Stimulated activated naive B cell treated with anti-CD40 and anti-IgM and Interleukin-4, amounts not matched to agents 10 μg/mL and 1 μg/mL and 100 μg/mL, for 72 hours (primary cell): ENCODE results near the gene WDR26.
"Not testable (repeated sequence)": the region's sequence is repeated elsewhere in the genome, so short reads cannot be mapped to it uniquely, and the experiment has no call there.

ENCODE experiments used
- ATAC-seq, 2 donors: fragments of 150-1000 bp; cut with Tn5 transposase; replicated peaks; 2 replicates each; pipeline ENCODE4 v1.10.0; 2021; ENCODE audit warnings: moderate library complexity in 1 of 2
- DNase-seq: peaks from one replicate; pipeline ENCODE4 v3.0.0; 2021
- H3K27ac Mint-ChIP-seq: one replicate; pipeline ENCODE4 v1.8.0; 2022; ENCODE audit warnings: mild to moderate bottlenecking, mixed read lengths
- H3K27me3 Mint-ChIP-seq, 2 donors: one replicate each; pipeline ENCODE4 v1.8.0; 2022; ENCODE audit warnings: mixed read lengths in 2 of 2
- H3K36me3 Mint-ChIP-seq, 2 donors: one replicate each; pipeline ENCODE4 v1.8.0; 2022; ENCODE audit warnings: mixed read lengths in 2 of 2, mild to moderate bottlenecking in 1 of 2
- H3K4me1 Mint-ChIP-seq, 2 donors: one replicate each; pipeline ENCODE4 v1.8.0; 2022; ENCODE audit warnings: mixed read lengths in 2 of 2, mild to moderate bottlenecking in 1 of 2
- H3K4me3 Mint-ChIP-seq, 2 donors: one replicate each; pipeline ENCODE4 v1.8.0; 2022; ENCODE audit warnings: mild to moderate bottlenecking in 2 of 2, mixed read lengths in 2 of 2, moderate library complexity in 1 of 2
- H3K9me3 Mint-ChIP-seq, 2 donors: one replicate each; pipeline ENCODE4 v1.8.0; 2022; ENCODE audit warnings: mixed read lengths in 2 of 2, mild to moderate bottlenecking in 1 of 2

WDR26 gene

GRCh38 chr1:224359207-224359606 lies 75.4 kb downstream of the WDR26 start:
- Mint-ChIP-seq H3K9me3 (no peaks in the 10 kb centered on the region), H3K27ac (no peak overlapping the region), H3K4me1 (peaks cover 19 to 50% of the 10 kb centered on the region in 2 donors), H3K4me3 (no peak overlapping the region), H3K36me3 (peaks cover 24 to 25% of the 10 kb centered on the region in 2 donors), H3K27me3 (no peaks in the 10 kb centered on the region)
- DNase-seq (no peak), ATAC-seq (no peak)

DNA sequence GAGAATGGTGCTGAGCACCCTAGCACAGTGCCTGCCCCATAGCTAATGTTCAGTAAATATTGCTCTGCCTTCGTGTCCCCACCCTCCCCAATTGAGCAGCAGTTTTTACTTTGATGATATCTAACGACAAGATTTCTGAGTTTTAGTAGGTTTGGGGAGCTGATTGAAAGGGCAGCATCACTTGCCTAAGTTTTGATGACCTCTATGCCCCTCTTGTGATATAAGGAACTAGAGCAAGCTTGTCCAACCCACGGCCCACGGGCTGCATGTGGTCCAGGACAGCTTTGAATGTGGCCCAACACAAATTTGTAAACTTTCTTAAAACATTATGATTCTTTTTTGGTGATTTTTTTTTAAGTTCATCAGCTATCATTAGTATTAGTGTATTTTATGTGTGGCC lies 76.4 kb downstream of the WDR26 start:
- no peak for ATAC-seq
- no peak for DNase-seq

GRCh38 chr1:224357626-224358124 lies 76.9 kb downstream of the WDR26 start:
- DNase-seq (no peak), ATAC-seq (no peak)
- Mint-ChIP-seq H3K27ac (peak overlapping the region; percentile 92), H3K27me3 (no peaks in the 10 kb centered on the region), H3K9me3 (no peaks in the 10 kb centered on the region), H3K36me3 (peaks cover 14 to 15% of the 10 kb centered on the region in 2 donors), H3K4me3 (peak overlapping the region; percentile 96 to 97), H3K4me1 (peaks cover 13 to 37% of the 10 kb centered on the region in 2 donors)

More for the DNA sequence above, 76.4 kb downstream of the WDR26 start:
- H3K4me3 Mint-ChIP-seq = peak overlapping the region; percentile 36 to 97
- H3K9me3 Mint-ChIP-seq = no peaks in the 10 kb centered on the region
- no peaks in the 10 kb centered on the region for H3K27me3 Mint-ChIP-seq
- H3K27ac Mint-ChIP-seq = no peak overlapping the region
- H3K36me3 Mint-ChIP-seq = peaks cover 17 to 19% of the 10 kb centered on the region in 2 donors
- peaks cover 13 to 41% of the 10 kb centered on the region in 2 donors for H3K4me1 Mint-ChIP-seq

DNA sequence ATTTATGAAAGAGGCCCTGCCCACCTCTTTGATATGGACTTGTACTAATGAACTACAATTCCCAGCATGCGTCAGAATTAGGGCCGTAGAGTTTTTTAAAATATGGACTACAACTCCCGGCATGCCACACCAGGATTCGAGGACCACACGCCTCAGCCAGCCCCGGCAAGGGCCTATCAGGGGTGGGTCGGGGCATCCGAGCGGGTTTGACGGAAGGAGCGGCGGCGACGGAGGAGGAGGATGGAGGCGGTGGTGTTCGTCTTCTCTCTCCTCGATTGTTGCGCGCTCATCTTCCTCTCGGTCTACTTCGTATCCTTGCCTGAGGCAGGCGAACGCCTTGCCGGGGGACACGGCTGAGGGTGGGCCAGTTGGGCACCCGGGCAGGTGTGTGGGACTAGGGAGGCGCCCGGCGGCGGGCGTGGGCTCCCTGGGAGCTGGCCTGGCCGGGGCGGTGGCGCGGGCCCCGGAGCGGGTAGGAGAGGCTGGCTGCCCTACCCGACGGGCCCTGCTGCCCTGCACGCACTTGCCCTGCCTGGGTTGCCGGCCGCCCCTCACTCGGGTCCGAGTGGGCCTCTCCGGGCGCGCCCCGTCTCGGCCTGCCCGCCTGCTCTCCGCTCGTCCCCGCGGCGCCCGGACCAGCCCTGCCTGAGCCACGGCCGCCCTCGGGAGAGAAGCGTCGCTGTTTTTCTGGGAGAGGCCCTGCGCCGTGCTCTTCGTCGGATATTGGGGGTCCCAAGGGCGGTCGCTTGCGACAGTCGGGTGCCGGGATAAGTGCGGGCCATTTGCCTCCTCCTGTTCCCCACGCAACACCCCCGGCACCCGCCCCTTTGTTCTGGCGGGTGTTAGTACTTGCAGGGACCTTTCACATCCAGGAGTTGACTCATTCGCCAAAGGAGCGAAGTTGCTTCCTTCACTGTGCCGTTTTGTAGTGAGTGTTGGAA lies 77.6 kb downstream of the WDR26 start, which contains the start of gene CNIH4:
TSS of gene CNIH4 (plus strand) at position 195 of the 941 bp plus-strand sequence. CDS start at position 241, 46 bp downstream.
- H3K9me3 Mint-ChIP-seq = no peaks in the 10 kb centered on the region
- peak within 1 kb of the TSS; percentile 96 to 97 for H3K4me3 Mint-ChIP-seq
- peaks cover 13 to 30% of the 10 kb centered on the region in 2 donors for H3K4me1 Mint-ChIP-seq
- H3K27me3 Mint-ChIP-seq = no peaks in the 10 kb centered on the region
- ATAC-seq (peak; percentile 99), DNase-seq (peak; percentile 85)
- H3K27ac Mint-ChIP-seq = peak within 1 kb of the TSS; percentile 92
- H3K36me3 Mint-ChIP-seq = peaks cover 9 to 10% of the 10 kb centered on the region in 2 donors

DNA sequence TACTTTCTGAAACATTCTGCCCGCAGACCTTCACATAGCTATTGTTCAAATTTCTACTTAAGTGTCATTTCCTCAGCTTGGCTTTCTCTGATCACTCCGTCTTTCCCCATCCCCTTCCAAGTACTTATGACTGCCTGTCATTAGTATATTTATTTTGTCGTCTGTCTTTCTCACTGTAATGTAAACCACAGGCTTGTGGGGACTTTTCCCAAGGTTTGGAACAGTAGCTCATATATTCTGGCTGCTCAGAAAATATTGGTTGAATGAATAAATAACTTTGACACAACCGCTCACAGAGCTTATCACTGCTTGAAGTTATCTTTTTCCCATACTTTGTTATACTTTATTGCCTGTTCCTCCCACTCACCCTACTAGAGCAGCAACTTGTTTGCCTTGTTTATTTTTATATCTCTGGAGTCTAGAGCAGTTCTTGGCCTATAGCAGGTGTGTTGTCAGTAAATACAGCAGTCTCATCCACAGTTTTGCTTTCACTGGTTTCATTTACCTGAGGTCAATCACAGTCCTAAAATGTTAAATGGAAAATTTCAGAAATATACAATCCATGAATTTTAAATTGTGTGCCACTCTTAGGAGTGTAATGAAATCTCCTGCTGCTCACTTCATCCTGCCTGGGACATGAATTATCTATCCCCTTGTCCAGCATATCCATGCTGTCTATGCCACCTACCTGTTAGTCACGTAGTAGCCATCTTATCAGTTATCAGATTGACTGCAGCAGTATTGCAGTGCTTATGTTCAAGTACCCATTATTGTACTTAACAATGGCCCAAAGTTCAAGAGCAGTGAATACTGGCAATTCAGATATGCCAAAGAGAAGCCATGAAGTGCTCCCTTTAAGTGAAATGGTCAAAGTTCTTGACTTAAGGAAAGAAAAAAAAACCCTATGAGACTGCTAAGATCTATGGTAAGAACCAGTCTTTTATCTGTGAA lies 80.3 kb downstream of the WDR26 start:
- Mint-ChIP-seq H3K27me3 (peaks cover 0 to 7% of the 10 kb centered on the region in 2 donors), H3K4me1 (peaks cover 12 to 21% of the 10 kb centered on the region in 2 donors), H3K27ac (no peak overlapping the region), H3K9me3 (no peaks in the 10 kb centered on the region), H3K36me3 (peaks cover 6 to 7% of the 10 kb centered on the region in 2 donors), H3K4me3 (no peak overlapping the region)
- DNase-seq (no peak), ATAC-seq (no peak)

- not testable (repeated sequence) for DNase-seq, H3K27ac Mint-ChIP-seq, H3K36me3 Mint-ChIP-seq, H3K9me3 Mint-ChIP-seq, H3K4me1 Mint-ChIP-seq, H3K4me3 Mint-ChIP-seq, H3K27me3 Mint-ChIP-seq, ATAC-seq
Observed at GRCh38 chr1:224352436-224353085, 82.0 kb downstream of the WDR26 start.

DNA sequence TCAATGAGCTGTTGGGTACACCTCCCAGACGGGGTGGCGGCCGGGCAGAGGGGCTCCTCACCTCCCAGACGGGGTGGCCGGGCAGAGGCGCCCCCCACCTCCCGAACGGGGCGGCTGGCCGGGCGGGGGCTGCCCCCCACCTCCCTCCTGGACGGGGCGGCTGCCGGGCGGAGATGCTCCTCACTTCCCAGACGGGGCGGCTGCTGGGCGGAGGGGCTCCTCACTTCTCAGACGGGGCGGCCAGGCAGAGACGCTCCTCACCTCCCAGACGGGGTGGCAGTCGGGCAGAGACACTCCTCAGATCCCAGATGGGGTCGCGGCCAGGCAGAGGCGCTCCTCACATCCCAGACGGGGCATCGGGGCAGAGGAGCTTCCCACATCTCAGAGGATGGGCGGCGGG lies 84.9 kb downstream of the WDR26 start:
- not testable (repeated sequence) for H3K4me3 Mint-ChIP-seq, H3K36me3 Mint-ChIP-seq, H3K9me3 Mint-ChIP-seq, ATAC-seq, DNase-seq, H3K27ac Mint-ChIP-seq, H3K4me1 Mint-ChIP-seq
- H3K27me3 Mint-ChIP-seq = peaks cover 17 to 18% of the 10 kb centered on the region in 2 donors

DNA sequence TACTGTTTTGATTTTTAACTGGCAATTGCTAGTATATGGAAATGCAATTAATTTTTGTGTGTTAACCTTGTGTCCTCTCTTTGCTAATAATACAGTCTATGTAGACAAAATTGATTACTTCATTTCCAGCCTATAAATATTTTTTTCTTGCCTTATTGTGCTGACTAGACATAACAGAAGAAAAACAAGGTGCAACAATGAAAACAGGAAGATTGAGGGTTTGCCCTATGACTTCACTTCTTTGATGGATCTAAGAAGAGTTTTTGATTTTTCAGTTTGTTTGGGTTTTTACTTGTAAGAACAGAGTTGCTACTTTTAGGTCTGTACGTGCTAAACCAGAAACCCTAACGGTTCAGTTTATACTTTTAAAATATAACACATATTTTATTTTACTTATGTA lies 86.5 kb downstream of the WDR26 start:
- DNase-seq (no peak), ATAC-seq (no peak)
- H3K27me3 Mint-ChIP-seq = peaks cover 22 to 23% of the 10 kb centered on the region in 2 donors
- no peaks in the 10 kb centered on the region for H3K4me1 Mint-ChIP-seq
- no peak overlapping the region for H3K27ac Mint-ChIP-seq
- H3K36me3 Mint-ChIP-seq = peaks cover 9 to 10% of the 10 kb centered on the region in 2 donors
- H3K4me3 Mint-ChIP-seq = no peak overlapping the region
- peaks cover 0 to 4% of the 10 kb centered on the region in 2 donors for H3K9me3 Mint-ChIP-seq

DNA sequence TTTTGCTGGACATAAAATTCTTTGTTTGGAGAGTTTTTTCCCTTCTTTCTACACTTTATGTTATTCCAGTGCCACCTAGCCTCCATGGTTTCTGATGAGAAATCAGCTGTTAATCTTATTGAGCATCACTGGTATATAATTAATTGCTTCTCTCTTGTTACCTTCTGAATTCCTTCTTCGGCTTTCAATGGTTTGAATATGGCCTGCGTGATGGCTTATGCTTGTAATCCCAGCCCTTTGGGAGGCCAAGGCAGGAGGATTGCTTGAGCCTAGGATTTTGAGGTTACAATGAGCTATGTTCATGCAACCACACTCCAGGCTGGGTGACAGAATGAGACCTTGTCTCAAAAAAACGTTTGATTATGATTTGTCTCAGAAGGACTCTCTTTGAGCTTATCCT lies 90.9 kb downstream of the WDR26 start:
- Mint-ChIP-seq H3K27me3 (peaks cover 28 to 52% of the 10 kb centered on the region in 2 donors), H3K4me3 (no peak overlapping the region), H3K9me3 (peaks cover 5 to 9% of the 10 kb centered on the region in 2 donors), H3K4me1 (peaks cover 0 to 14% of the 10 kb centered on the region in 2 donors), H3K27ac (no peak overlapping the region), H3K36me3 (peaks cover 10 to 11% of the 10 kb centered on the region in 2 donors)
- ATAC-seq (no peak), DNase-seq (no peak)

GRCh38 chr1:224340453-224341384 lies 93.9 kb downstream of the WDR26 start:
- DNase-seq = not testable (repeated sequence)

GRCh38 chr1:224339442-224340033 lies 95.1 kb downstream of the WDR26 start:
- Mint-ChIP-seq H3K27ac (no peak overlapping the region), H3K36me3 (peaks cover 7% of the 10 kb centered on the region in 2 donors), H3K4me3 (no peak overlapping the region), H3K9me3 (peaks cover 5 to 9% of the 10 kb centered on the region in 2 donors), H3K4me1 (peaks cover 0 to 19% of the 10 kb centered on the region in 2 donors), H3K27me3 (peaks cover 17 to 36% of the 10 kb centered on the region in 2 donors)
- ATAC-seq = no peak
- no peak for DNase-seq

More at GRCh38 chr1:224340453-224341384, 93.9 kb downstream of the WDR26 start:
- not testable (repeated sequence) for H3K36me3 Mint-ChIP-seq, H3K9me3 Mint-ChIP-seq, H3K27ac Mint-ChIP-seq
- peaks cover 0 to 14% of the 10 kb centered on the region in 2 donors for H3K4me1 Mint-ChIP-seq
- peak; percentile 69 to 72 for ATAC-seq
- H3K4me3 Mint-ChIP-seq = peak overlapping the region; percentile 70 to 80
- peaks cover 17 to 36% of the 10 kb centered on the region in 2 donors for H3K27me3 Mint-ChIP-seq

DNA sequence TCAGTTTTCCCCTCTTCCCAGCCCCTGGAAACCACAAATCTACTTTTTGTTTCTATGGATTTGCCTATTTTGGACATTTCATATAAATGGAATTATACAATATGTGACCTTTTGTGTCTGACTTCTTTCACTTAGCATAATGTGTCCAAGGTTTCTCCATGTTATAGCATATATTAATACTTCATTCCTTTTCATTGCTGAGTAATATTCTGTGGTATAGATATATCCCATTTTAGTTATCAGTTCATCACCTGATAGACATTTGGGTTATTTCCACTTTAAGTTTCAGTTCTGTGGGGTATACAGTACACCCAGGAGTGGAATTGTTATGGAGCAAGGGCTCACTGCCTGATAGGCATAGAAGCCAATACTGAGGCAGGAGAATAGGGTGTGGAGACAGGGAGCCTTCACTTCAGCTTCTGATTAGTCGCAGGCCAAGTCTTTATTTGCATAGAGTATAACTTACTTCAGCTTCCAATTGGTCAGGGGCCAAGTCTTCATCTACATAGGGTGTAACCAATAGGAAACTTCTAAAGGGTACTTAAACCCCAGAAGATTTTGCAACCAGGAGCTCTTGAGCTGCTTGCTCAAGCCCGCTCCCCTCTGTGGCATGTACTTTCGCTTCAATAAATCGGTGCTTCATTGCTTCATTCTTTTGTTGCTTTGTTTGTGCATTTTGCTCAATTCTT lies 96.3 kb downstream of the WDR26 start:
- no peak overlapping the region for H3K27ac Mint-ChIP-seq
- peaks cover 5 to 6% of the 10 kb centered on the region in 2 donors for H3K9me3 Mint-ChIP-seq
- DNase-seq (no peak), ATAC-seq (no peak)
- peaks cover 1 to 4% of the 10 kb centered on the region in 2 donors for H3K36me3 Mint-ChIP-seq
- no peak overlapping the region for H3K4me3 Mint-ChIP-seq
- peaks cover 13 to 32% of the 10 kb centered on the region in 2 donors for H3K27me3 Mint-ChIP-seq
- H3K4me1 Mint-ChIP-seq = peaks cover 10 to 31% of the 10 kb centered on the region in 2 donors
